Inferior parietal cortex (tissue), 1 donor: Measurements from ENCODE around the gene FAM83E.
"Not testable (repeated sequence)": the region's sequence is repeated elsewhere in the genome, so short reads cannot be mapped to it uniquely, and the experiment has no call there.

Experiments
- DNase-seq: peaks from one replicate; pipeline ENCODE4 v3.0.0-alpha.2; 2016; ENCODE audit errors: extremely low spot score

The FAM83E gene

GRCh38 chr19:48641850-48642249, 27.0 kb upstream of the FAM83E start:
- DNase-seq: no peak

GRCh38 chr19:48639483-48640375, 24.9 kb upstream of the FAM83E start:
- no peak for DNase-seq

GRCh38 chr19:48638831-48639381, 24.0 kb upstream of the FAM83E start:
- no peak for DNase-seq

GRCh38 chr19:48637948-48638830, 23.3 kb upstream of the FAM83E start:
- DNase-seq: peak; percentile 84

- DNase-seq: peak; percentile 97
Measured at GRCh38 chr19:48637449-48637947, 22.6 kb upstream of the FAM83E start.

GRCh38 chr19:48636859-48637448, 22.1 kb upstream of the FAM83E start, which contains the start of gene DBP:
Gene DBP, minus strand, starts transcription at chr19:48637379. Its CDS starts 385 bp downstream, at chr19:48636994.
- no peak for DNase-seq

GRCh38 chr19:48635966-48636858, 21.3 kb upstream of the FAM83E start:
- DNase-seq: no peak

- DNase-seq: no peak
Measured at GRCh38 chr19:48635263-48635965, 20.5 kb upstream of the FAM83E start.

GRCh38 chr19:48634424-48635262, 19.8 kb upstream of the FAM83E start:
- DNase-seq: peak; percentile 88

GRCh38 chr19:48634036-48634342, 19.1 kb upstream of the FAM83E start:
- no peak for DNase-seq

GRCh38 chr19:48633148-48634035, 18.5 kb upstream of the FAM83E start:
- no peak for DNase-seq

- no peak for DNase-seq
Measured at GRCh38 chr19:48632692-48633147, 17.8 kb upstream of the FAM83E start.

- DNase-seq: not testable (repeated sequence)
Measured at GRCh38 chr19:48632286-48632685, 17.4 kb upstream of the FAM83E start.

- no peak for DNase-seq
Measured at GRCh38 chr19:48631225-48631624, 16.3 kb upstream of the FAM83E start.

- no peak for DNase-seq
Measured at GRCh38 chr19:48630296-48631063, 15.6 kb upstream of the FAM83E start.

GRCh38 chr19:48629599-48630295, 14.9 kb upstream of the FAM83E start:
- DNase-seq: no peak

- no peak for DNase-seq
Measured at GRCh38 chr19:48629297-48629598, 14.4 kb upstream of the FAM83E start.
